ENCODE data around the gene ECM2.

The ECM2 gene

DNA sequence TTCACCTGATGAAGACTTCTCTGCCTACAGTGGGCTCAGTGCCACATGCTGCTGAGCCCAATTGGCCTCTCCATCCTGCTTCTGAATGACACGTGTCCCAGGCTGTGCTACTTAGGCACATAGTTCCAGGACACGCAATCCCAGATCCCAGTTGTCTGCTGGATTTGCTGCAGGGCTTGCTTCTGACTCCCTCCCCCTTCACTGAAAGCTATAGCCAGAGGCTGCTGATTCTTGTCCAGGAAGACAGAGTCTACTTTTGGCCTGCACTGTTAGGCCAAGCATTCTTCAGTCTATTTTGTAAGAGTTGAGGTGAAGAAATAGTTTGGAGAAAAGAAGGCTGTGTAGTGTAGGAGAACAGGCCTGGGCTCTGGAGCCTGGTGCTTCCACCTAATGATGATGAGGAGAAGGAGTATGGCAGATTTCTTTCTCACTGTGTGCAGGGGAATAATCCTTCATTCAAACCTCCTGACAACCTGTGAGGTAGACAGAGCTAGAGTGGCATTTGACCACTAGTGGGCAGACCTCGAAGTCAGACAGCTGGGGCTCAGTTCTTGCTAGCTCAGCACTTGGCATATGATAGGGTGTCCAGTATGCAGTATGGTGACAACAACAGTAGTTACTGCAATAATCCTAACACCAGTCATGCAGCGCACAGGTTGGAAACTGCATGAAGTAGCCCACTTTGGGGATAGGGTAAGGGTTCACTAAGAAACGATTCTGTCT lies 34.0 kb downstream of the ECM2 start:
- Mint-ChIP-seq H3K4me1 (peaks cover 0 to 6% of the 10 kb centered on the region in 2 donors), H3K9me3 (no peaks in the 10 kb centered on the region), H3K4me3 (no peak overlapping the region), H3K27me3 (no peaks in the 10 kb centered on the region), H3K27ac (no peak overlapping the region), H3K36me3 (peaks cover 2 to 4% of the 10 kb centered on the region in 2 donors)
- DNase-seq: no peak
- peak; percentile 87 to 92 for ATAC-seq (replicated peaks)

DNA sequence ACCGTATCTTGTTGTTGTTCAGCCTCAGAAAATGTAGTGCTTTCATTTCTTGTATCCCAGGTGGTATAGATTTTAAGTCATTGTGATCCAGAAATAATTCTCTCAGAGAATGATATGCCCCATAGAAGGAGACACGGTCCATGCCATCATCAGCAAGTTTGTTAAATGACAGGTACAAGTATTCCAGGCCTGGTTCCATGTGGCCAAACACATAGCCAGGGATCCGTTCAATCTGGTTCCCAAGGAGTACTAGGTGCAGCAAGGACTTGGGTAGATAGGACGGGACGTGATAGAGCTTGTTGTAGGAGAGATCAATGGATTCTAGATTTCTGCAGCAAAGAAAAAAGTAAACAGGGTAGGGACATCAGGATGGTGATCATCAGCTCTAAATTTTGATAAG lies 35.1 kb downstream of the ECM2 start:
- Mint-ChIP-seq H3K4me3 (no peak overlapping the region), H3K36me3 (peaks cover 1 to 2% of the 10 kb centered on the region in 2 donors), H3K27ac (no peak overlapping the region), H3K4me1 (peaks cover 0 to 6% of the 10 kb centered on the region in 2 donors), H3K9me3 (no peaks in the 10 kb centered on the region), H3K27me3 (no peaks in the 10 kb centered on the region)
- ATAC-seq (replicated peaks): no peak
- no peak for DNase-seq

DNA sequence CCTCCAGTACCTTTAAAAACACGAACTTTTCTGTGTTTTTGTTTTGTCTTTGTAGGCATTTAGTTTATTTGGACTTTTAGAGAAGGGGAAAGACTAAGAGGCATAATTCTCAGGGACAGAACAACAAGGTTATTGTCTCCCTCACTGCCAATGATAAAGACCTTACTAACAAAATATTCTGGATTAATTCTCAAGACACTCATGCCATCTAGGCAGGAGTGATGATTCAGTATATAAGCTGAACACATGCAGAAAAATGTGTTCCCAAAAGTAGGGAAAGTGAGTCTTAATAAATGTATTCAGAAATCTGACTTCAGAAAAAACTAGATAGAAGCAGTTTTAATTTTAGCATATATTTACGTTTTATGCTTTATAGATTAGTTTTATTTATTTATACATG lies 36.1 kb downstream of the ECM2 start:
- Mint-ChIP-seq H3K9me3 (no peaks in the 10 kb centered on the region), H3K4me1 (peaks cover 0 to 1% of the 10 kb centered on the region in 2 donors), H3K36me3 (peaks cover 0 to 2% of the 10 kb centered on the region in 2 donors), H3K4me3 (no peak overlapping the region), H3K27me3 (no peaks in the 10 kb centered on the region), H3K27ac (no peak overlapping the region)
- ATAC-seq (replicated peaks) (no peak), DNase-seq (no peak)

DNA sequence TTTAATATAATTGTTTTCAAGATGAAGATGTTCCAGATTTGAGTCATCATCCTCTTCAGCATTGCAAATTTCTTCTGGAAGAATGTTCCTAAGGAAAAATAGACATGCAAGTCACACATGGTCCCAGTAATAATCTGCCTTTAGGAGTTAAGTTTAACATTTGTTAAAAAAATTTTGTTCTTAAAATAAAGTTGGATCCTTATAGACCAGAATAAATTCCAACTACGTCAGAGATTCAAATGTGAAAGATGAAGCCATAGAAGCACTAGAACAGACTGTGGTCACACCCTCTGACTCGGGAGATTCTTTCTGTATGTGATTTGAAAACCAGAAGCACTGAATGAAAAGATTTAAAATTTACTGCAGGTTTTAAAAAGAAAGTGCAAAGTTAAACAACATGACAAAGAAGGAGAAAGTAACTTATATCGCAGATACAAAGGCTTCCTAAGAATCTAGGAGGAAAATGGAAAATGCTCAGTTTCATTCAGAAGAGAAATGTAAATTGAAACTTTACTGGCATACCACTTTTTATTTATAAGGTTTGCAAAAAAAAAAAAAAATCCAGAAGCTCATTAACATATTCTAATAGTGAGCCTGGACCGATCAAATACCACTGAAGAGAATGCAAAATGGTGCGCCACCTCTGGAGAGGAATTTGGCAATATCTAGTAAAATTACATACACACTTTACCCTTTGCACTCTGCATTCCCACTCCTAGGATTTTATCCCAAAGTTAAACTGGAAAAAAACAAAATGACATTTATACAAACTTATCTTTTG lies 39.2 kb downstream of the ECM2 start:
- H3K4me3 Mint-ChIP-seq: no peak overlapping the region
- ATAC-seq (replicated peaks) (no peak), DNase-seq (no peak)
- peaks cover 0 to 2% of the 10 kb centered on the region in 2 donors for H3K36me3 Mint-ChIP-seq
- no peaks in the 10 kb centered on the region for H3K4me1 Mint-ChIP-seq
- H3K9me3 Mint-ChIP-seq: no peaks in the 10 kb centered on the region
- no peak overlapping the region for H3K27ac Mint-ChIP-seq
- H3K27me3 Mint-ChIP-seq: no peaks in the 10 kb centered on the region

DNA sequence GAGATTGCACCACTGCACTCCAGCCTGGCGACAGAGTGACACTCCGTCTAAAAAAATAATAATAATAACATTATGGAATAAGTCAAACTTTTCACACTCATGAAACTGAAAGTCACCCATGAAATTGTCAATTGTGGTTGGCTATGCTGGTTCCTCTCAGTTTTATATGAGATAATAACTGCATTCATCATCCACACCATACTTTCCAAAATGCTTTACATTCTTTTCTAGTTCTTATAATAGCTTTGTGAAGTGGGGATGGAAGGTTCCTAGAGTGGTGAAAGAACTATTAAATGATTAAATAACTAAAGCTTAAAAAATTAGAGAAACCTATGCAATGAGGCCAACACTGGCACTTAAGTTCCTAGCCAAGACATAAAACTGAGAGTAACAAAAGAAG lies 40.9 kb downstream of the ECM2 start:
- H3K27ac Mint-ChIP-seq: no peak overlapping the region
- H3K4me3 Mint-ChIP-seq: no peak overlapping the region
- no peaks in the 10 kb centered on the region for H3K27me3 Mint-ChIP-seq
- DNase-seq (no peak), ATAC-seq (replicated peaks) (no peak)
- H3K4me1 Mint-ChIP-seq: no peaks in the 10 kb centered on the region
- H3K9me3 Mint-ChIP-seq: no peaks in the 10 kb centered on the region
- peaks cover 0 to 2% of the 10 kb centered on the region in 2 donors for H3K36me3 Mint-ChIP-seq

DNA sequence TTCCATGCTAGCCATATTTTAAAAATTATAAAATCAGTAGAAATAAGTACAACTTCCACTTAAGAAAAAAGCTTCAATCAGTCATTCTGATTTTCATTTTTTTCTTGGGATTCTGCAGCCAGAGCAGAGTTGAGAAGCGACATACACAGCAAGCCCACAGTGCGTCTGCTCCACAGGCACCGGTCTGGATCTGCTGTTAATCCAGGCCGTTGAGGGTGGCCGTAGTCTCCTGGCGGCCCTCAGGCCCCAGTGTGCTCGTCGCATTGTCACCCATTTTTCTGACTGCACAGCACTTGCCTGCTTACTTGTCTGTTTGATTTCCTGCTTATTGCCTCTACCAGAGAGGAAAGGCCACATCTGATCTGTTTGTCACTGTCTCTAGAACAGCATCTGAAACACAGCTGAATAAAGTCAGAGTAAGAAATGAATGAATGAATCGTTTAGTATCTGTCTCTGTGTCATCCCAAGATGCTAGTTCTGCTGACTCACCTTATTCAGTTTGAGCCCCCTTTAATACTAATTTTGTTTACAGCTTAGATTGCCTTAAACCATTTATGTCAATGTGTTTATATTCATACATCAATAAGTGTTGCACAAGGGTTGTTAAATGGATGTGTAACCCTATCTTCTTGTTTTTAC lies 41.9 kb downstream of the ECM2 start:
- Mint-ChIP-seq H3K27ac (no peak overlapping the region), H3K4me1 (no peaks in the 10 kb centered on the region), H3K9me3 (no peaks in the 10 kb centered on the region), H3K4me3 (no peak overlapping the region), H3K27me3 (no peaks in the 10 kb centered on the region), H3K36me3 (peaks cover 0 to 2% of the 10 kb centered on the region in 2 donors)
- DNase-seq: no peak
- ATAC-seq (replicated peaks): no peak

DNA sequence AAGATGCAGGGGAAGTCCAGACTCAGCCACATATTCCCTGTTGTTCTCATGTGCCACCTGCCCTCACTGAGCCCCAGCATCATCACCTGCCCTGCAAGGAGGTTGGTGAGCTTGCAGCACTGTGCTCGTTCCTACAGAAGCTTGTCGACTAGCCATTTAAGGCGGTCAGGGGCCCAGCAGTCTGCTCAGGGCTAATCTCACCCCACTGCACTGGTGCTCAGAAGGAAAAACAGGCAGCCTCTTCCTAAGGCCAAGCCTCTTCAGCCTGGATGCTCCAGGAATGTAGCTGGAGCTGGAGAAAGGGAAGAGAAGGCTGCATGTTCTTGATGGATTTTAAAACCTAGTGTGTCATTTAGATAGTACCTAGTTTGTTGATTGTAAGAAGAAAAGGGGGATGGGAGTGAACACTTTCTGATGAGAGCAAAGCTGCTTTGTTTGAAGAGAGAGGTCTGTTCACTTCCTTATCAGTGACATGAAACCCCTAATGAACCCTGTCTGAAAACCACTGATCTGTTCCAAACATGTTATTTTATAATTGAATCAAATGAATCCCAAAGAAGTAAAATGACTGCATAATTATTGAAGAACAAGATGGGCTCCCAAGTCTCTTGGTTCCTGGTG lies 42.9 kb downstream of the ECM2 start:
- no peaks in the 10 kb centered on the region for H3K4me1 Mint-ChIP-seq
- H3K9me3 Mint-ChIP-seq: no peaks in the 10 kb centered on the region
- no peak overlapping the region for H3K4me3 Mint-ChIP-seq
- no peaks in the 10 kb centered on the region for H3K27me3 Mint-ChIP-seq
- peaks cover 0 to 2% of the 10 kb centered on the region in 2 donors for H3K36me3 Mint-ChIP-seq
- DNase-seq (no peak), ATAC-seq (replicated peaks) (no peak)
- H3K27ac Mint-ChIP-seq: no peak overlapping the region

DNA sequence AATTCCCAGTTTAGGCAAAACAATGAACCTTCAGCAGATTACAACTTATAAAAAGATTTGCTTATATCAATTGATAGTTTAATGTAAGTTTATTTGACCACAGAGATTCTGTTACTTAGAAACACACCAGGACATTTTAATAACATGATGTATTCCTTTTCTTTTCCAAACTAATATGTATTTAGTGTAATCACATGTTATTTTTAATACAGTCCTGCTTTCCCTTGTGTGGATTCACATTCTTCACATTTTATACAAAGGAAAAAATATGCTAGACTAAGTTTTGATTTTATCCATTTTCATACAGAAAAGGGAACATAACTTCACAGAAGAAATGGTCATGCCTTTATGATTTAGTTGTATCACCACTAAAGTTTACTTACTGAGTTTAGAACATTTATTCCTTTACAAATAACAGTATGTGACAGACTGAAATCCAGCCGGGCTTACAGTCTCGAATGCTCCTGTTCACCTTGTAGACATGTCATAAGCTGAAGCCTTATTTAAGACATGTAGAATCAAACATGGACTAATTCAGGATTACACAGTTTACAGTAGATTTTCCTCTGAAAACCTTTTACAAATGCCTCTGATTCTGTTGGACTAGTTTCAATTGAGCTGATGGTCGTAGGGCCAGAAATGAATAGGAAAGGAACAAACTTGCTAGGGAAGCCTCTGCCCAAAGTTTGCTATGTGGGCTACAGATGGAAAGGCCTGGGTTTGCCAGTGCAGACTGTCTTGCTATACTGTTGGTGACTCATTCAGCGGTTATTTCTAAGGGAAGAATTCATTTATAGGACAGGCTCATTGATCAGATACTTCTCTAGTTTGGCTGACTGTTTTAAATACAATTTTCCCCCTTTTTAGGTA lies 46.9 kb downstream of the ECM2 start:
- Mint-ChIP-seq H3K9me3 (no peaks in the 10 kb centered on the region), H3K36me3 (no peaks in the 10 kb centered on the region), H3K27me3 (no peaks in the 10 kb centered on the region), H3K4me1 (no peaks in the 10 kb centered on the region), H3K27ac (no peak overlapping the region), H3K4me3 (no peak overlapping the region)
- ATAC-seq (replicated peaks): no peak
- no peak for DNase-seq

DNA sequence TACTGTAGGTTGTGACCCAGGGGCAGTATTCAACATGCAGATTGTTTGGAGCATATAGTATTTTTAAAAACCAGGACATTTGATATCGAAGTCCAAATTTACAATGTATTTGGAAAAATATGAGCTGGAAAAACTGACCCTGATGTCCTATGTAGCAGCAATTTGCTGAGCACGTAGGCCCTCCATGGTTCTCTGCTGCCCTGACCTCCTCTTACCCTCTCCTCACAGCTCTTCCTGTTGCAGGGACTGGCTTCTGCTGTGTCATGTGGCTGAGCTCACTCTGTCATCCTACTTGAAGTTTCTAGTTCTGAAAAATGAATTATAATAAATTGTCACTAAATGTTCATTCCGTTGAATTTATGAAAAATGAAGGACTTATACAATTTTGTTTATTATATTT lies 49.4 kb downstream of the ECM2 start:
- no peak for ATAC-seq (replicated peaks)
- DNase-seq: no peak
- peaks cover 0 to 3% of the 10 kb centered on the region in 2 donors for H3K36me3 Mint-ChIP-seq
- no peak overlapping the region for H3K4me3 Mint-ChIP-seq
- peaks cover 0 to 1% of the 10 kb centered on the region in 2 donors for H3K4me1 Mint-ChIP-seq
- H3K27me3 Mint-ChIP-seq: no peaks in the 10 kb centered on the region
- no peaks in the 10 kb centered on the region for H3K9me3 Mint-ChIP-seq
- H3K27ac Mint-ChIP-seq: no peak overlapping the region

DNA sequence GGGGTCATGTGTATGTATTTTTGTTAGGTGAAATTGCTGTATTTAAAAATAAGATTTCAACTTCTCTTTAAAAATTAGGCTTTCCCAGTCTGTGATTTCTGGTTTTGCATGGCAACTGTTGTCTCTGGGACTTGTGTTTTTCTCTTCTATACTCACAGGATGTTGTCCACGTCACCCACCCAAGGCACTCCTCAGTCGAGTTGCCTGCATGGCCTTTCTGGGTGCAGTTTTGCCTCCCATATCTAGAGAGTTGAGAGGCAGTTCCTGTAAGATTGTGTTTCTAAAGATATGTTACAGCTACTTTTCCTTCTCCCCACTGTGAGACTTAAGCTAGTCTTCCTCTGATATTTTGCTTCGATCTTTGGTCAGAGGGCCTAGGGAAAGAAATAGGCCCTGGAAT lies 51.2 kb downstream of the ECM2 start:
- peaks cover 0 to 3% of the 10 kb centered on the region in 2 donors for H3K36me3 Mint-ChIP-seq

DNA sequence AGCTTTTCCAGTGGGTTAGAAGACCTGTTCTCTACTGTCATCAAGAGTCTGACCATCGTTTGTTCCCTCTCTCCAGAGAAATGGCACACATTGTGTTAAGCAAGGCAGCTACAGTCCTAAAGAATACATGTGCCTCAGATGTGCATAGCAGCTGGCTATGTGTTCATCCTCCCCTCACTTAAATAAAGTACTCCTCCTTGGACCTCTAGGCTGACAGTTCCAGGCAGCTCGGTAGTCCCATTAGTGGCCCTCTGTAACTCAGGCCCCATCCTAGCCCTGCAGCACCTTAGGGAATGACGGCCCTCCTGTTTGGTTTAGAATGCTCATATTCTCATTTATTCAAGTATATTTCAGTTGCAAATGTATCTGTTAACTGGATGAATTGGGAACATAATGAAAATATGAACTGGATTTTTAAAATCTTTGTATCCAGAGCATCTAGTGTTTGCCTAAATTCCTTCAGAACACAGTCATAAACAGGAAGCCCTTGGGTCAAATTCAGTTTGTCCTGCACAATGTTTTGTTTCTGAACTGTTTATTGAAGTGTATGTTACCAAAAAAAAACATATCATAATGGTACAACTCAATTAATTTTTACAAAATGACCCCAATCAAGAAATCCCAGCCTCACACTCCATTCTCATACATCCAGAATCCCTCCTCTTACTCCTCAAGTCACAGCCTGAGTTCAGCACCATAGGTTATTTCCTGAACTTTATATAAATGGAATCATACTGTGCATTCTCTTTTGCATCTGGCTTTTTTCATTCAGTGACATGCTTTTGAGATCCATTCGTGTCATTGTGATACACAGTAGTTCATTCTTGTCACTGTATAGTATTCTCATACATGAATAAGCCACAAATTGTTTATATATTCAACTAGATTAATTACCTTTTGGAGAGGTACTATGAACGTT lies 51.9 kb downstream of the ECM2 start:
- Mint-ChIP-seq H3K36me3 (peaks cover 0 to 3% of the 10 kb centered on the region in 2 donors), H3K4me3 (no peak overlapping the region), H3K9me3 (no peaks in the 10 kb centered on the region), H3K27me3 (no peaks in the 10 kb centered on the region), H3K4me1 (peaks cover 4 to 8% of the 10 kb centered on the region in 2 donors), H3K27ac (no peak overlapping the region)
- ATAC-seq (replicated peaks) (no peak), DNase-seq (no peak)

More for the DNA sequence above, 51.2 kb downstream of the ECM2 start:
- Mint-ChIP-seq H3K27ac (no peak overlapping the region), H3K27me3 (no peaks in the 10 kb centered on the region), H3K4me3 (no peak overlapping the region), H3K9me3 (no peaks in the 10 kb centered on the region), H3K4me1 (peaks cover 4 to 8% of the 10 kb centered on the region in 2 donors)
- DNase-seq: no peak
- ATAC-seq (replicated peaks): no peak

DNA sequence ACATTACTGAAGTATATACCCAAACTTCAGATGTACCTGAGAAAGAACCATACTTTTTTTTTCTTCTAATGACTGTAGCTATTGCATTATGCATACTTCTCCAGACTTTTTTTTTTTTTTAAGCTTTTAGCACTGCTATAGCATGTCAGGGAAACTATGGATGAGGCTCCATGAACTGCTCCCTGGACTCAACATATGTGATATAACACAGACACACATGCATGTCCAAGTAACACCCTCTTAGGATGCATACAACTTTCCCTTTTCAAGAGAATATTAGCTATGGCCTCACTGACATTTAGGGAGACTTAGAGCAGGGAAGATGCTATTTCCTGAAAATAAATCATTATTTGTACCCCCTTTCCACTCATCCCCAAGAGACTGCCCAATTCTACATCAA lies 53.0 kb downstream of the ECM2 start:
- Mint-ChIP-seq H3K4me1 (peaks cover 4 to 8% of the 10 kb centered on the region in 2 donors), H3K9me3 (no peaks in the 10 kb centered on the region), H3K4me3 (no peak overlapping the region), H3K27me3 (no peaks in the 10 kb centered on the region), H3K36me3 (peaks cover 0 to 3% of the 10 kb centered on the region in 2 donors), H3K27ac (no peak overlapping the region)
- no peak for ATAC-seq (replicated peaks)
- no peak for DNase-seq

DNA sequence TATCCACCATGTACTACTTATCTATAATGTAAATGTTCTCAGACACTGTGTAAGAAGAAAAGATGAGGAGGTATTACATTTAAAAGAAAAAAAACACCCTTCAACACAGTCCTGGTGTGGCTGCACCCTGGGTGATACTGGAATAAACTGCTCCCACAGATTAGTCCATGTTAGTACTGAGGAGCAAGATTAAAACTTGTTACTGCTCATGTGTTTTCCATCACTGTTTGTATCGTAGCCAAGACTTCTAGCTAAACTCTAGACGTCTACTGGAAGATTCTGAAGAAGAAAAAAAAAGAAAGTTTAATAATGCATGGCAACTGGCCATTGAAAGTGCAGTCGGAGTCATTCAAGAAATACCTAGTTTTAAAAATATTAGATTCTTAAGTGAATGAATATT lies 53.5 kb downstream of the ECM2 start, which contains the start of gene ASPN:
ASPN (minus strand) TSS at position 178 of the 400 bp plus-strand sequence.
- H3K4me1 Mint-ChIP-seq: peaks cover 4 to 8% of the 10 kb centered on the region in 2 donors
- peaks cover 0 to 3% of the 10 kb centered on the region in 2 donors for H3K36me3 Mint-ChIP-seq
- H3K27ac Mint-ChIP-seq: no peak within 1 kb of the TSS
- H3K4me3 Mint-ChIP-seq: no peak within 1 kb of the TSS
- no peak for DNase-seq
- no peaks in the 10 kb centered on the region for H3K27me3 Mint-ChIP-seq
- ATAC-seq (replicated peaks): no peak
- H3K9me3 Mint-ChIP-seq: no peaks in the 10 kb centered on the region

Data from stimulated activated naive B cell treated with anti-CD40 and anti-IgM and Interleukin-4, amounts not matched to agents 10 μg/mL and 1 μg/mL and 100 μg/mL, for 72 hours (primary cell).